ENCODE results near the gene OR10AD1. TPM values are rescaled to one million over a fixed set of nuclear protein-coding genes. Genes with fewer than 3 reads are reported as not detected.
"Not testable (repeated sequence)": the region's sequence is repeated elsewhere in the genome, so short reads cannot be mapped to it uniquely, and the experiment has no call there.

OR10AD1 gene
- total and polyA plus RNA-seq, 10 of the 15 experiments (the other 5 are each of a cell fraction or from before 2014, with no cell fraction given): 0.04 to 0.12 TPM; not detected in 8

DNA sequence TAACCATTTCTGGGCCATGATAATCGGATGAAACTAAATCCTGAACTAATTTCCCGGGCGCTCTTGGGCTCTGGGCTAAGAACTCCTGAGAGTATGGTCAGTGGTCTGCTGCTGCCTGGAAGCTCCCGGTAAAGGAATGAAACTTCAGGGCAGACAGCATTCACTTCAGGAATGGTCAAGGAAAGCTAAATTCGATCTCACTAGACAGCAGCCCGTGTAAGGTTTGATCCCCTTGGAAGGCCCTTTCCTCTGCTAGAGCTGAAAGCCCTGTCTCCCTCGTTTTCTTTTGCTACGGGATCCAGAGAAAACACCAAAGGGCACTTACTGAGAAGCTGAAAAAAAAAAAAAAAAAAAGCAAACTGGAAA is 46.5 kb downstream of the OR10AD1 start (continued):
- TF ChIP-seq, protein P1, sequence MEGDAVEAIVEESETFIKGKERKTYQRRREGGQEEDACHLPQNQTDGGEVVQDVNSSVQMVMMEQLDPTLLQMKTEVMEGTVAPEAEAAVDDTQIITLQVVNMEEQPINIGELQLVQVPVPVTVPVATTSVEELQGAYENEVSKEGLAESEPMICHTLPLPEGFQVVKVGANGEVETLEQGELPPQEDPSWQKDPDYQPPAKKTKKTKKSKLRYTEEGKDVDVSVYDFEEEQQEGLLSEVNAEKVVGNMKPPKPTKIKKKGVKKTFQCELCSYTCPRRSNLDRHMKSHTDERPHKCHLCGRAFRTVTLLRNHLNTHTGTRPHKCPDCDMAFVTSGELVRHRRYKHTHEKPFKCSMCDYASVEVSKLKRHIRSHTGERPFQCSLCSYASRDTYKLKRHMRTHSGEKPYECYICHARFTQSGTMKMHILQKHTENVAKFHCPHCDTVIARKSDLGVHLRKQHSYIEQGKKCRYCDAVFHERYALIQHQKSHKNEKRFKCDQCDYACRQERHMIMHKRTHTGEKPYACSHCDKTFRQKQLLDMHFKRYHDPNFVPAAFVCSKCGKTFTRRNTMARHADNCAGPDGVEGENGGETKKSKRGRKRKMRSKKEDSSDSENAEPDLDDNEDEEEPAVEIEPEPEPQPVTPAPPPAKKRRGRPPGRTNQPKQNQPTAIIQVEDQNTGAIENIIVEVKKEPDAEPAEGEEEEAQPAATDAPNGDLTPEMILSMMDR (IDR thresholded peaks at IDR 0.05 in 2 of 3, conservative IDR thresholded peaks at IDR 0.05 in 1 of 3; ENCODE audit: control insufficient read depth in 2 of 3, extremely low read depth in 1 of 3, insufficient read depth in 1 of 3, low read depth in 3 of 3, low read length in 3 of 3): no peak
- TF ChIP-seq, protein P2, sequence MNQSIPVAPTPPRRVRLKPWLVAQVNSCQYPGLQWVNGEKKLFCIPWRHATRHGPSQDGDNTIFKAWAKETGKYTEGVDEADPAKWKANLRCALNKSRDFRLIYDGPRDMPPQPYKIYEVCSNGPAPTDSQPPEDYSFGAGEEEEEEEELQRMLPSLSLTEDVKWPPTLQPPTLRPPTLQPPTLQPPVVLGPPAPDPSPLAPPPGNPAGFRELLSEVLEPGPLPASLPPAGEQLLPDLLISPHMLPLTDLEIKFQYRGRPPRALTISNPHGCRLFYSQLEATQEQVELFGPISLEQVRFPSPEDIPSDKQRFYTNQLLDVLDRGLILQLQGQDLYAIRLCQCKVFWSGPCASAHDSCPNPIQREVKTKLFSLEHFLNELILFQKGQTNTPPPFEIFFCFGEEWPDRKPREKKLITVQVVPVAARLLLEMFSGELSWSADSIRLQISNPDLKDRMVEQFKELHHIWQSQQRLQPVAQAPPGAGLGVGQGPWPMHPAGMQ (IDR thresholded peaks at IDR 0.05; ENCODE audit: borderline replicate concordance): no peak
- TF ChIP-seq CREM (IDR thresholded peaks at IDR 0.05; ENCODE audit: low read depth): no peak
- TF ChIP-seq EGR1 (IDR thresholded peaks at IDR 0.05; ENCODE audit: borderline replicate concordance in 1 of 2, low read depth in 2 of 2, low read length in 2 of 2): no peak
- TF ChIP-seq, protein P3, sequence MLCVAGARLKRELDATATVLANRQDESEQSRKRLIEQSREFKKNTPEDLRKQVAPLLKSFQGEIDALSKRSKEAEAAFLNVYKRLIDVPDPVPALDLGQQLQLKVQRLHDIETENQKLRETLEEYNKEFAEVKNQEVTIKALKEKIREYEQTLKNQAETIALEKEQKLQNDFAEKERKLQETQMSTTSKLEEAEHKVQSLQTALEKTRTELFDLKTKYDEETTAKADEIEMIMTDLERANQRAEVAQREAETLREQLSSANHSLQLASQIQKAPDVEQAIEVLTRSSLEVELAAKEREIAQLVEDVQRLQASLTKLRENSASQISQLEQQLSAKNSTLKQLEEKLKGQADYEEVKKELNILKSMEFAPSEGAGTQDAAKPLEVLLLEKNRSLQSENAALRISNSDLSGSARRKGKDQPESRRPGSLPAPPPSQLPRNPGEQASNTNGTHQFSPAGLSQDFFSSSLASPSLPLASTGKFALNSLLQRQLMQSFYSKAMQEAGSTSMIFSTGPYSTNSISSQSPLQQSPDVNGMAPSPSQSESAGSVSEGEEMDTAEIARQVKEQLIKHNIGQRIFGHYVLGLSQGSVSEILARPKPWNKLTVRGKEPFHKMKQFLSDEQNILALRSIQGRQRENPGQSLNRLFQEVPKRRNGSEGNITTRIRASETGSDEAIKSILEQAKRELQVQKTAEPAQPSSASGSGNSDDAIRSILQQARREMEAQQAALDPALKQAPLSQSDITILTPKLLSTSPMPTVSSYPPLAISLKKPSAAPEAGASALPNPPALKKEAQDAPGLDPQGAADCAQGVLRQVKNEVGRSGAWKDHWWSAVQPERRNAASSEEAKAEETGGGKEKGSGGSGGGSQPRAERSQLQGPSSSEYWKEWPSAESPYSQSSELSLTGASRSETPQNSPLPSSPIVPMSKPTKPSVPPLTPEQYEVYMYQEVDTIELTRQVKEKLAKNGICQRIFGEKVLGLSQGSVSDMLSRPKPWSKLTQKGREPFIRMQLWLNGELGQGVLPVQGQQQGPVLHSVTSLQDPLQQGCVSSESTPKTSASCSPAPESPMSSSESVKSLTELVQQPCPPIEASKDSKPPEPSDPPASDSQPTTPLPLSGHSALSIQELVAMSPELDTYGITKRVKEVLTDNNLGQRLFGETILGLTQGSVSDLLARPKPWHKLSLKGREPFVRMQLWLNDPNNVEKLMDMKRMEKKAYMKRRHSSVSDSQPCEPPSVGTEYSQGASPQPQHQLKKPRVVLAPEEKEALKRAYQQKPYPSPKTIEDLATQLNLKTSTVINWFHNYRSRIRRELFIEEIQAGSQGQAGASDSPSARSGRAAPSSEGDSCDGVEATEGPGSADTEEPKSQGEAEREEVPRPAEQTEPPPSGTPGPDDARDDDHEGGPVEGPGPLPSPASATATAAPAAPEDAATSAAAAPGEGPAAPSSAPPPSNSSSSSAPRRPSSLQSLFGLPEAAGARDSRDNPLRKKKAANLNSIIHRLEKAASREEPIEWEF (IDR thresholded peaks at IDR 0.05; ENCODE audit: insufficient replicate concordance, low read depth, low read length): no peak
- TF ChIP-seq, protein P4, sequence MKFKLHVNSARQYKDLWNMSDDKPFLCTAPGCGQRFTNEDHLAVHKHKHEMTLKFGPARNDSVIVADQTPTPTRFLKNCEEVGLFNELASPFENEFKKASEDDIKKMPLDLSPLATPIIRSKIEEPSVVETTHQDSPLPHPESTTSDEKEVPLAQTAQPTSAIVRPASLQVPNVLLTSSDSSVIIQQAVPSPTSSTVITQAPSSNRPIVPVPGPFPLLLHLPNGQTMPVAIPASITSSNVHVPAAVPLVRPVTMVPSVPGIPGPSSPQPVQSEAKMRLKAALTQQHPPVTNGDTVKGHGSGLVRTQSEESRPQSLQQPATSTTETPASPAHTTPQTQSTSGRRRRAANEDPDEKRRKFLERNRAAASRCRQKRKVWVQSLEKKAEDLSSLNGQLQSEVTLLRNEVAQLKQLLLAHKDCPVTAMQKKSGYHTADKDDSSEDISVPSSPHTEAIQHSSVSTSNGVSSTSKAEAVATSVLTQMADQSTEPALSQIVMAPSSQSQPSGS (IDR thresholded peaks at IDR 0.05; ENCODE audit: low read length): no peak

DNA sequence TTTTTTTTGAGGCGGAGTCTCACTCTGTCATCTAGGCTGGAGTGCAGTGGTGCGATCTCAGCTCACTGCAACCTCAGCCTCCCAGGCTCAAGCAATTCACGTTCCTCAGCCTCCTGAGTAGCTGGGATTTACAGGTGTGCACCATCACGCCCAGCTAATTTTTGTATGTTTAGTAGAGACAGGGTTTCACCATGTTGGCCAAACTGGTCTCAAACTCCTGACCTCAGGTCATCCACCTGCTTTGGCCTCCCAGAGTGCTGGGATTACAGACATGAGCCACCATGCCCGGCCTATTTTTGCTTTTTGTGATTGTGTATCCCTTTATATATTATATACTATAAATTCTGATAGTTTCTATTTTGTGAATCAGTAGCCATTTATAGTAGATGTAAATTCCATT is 47.3 kb downstream of the OR10AD1 start:
- ATAC-seq; H3K27ac ChIP-seq (ENCODE audit: control insufficient read depth, insufficient read depth); SMC1A ChIA-PET (ENCODE audit: uncharacterized antibody, unreplicated experiment); H4K20me1 ChIP-seq (ENCODE audit: control insufficient read depth, insufficient read depth); H3K4me2 ChIP-seq (ENCODE audit: control insufficient read depth, insufficient read depth); intact Hi-C loops (cut with micrococcal nuclease; ENCODE audit: unreplicated experiment); BruUV-seq (replicated peaks); H3K27me3 ChIP-seq (replicated peaks in 1 of 2; ENCODE audit: control insufficient read depth in 2 of 2, insufficient read depth in 2 of 2, low read length in 1 of 2); FAIRE-seq; H3K9me3 ChIP-seq (replicated peaks; ENCODE audit: control insufficient read depth, insufficient read depth, low read length); H2AFZ ChIP-seq (ENCODE audit: control insufficient read depth, low read depth, low read length); H3K4me3 ChIP-seq; POLR2A ChIA-PET; in situ Hi-C loops (cut with MboI); DNase-seq (ENCODE audit: low read depth, low spot score); H3K9ac ChIP-seq (ENCODE audit: control insufficient read depth, insufficient read depth, low read length): not testable (repeated sequence)
- peaks cover 17% of the 10 kb centered on the region for H3K79me2 ChIP-seq (ENCODE audit: control insufficient read depth, insufficient read depth, low read length)
- peaks cover 31% of the 10 kb centered on the region for H3K4me1 ChIP-seq (ENCODE audit: control insufficient read depth, insufficient read depth, low read length)
- WGBS (ENCODE audit: insufficient coverage, insufficient replicate concordance, low lambda C conversion rate, missing lambda C conversion rate): 100% methylated on average over 5 of the region's 5 CpGs
- RAD21 ChIA-PET (ENCODE audit: unreplicated experiment): interaction anchor here (3.0 kb wide), 1 partner anchor 51 kb away, joined by 13 read pairs; the partner anchor contains the start of gene SENP1
- peaks cover 0 to 11% of the 10 kb centered on the region in 2 experiments; a peak in 3 of 4 replicates for H3K36me3 ChIP-seq (ENCODE audit: control insufficient read depth in 2 of 2, insufficient read depth in 2 of 2, low read length in 1 of 2)
- CTCF ChIA-PET: interaction anchor here (1.7 kb wide), 1 partner anchor 9 kb away, joined by 4 read pairs; no protein-coding TSS in a partner anchor
